HT1080 (cell line): ENCODE data around the gene SUCLG2. TPM values are rescaled to one million over a fixed set of nuclear protein-coding genes. Genes with fewer than 3 reads are reported as not detected.

Experiments
- DNase-seq: peaks from one replicate; pipeline ENCODE4 v3.0.0-alpha.2; 2015; ENCODE audit warnings: low read depth
- total RNA-seq: library from RNA; depleted of rRNA; stranded (reverse); fragments of >200 nt; shearing (Covaris generic); gene quantifications from 2 replicates; pipeline ENCODE4 v1.2.3, GENCODE V29; 2014

SUCLG2 gene
- total RNA-seq, 1 experiment from 2014 or later: 45.0 TPM

DNA sequence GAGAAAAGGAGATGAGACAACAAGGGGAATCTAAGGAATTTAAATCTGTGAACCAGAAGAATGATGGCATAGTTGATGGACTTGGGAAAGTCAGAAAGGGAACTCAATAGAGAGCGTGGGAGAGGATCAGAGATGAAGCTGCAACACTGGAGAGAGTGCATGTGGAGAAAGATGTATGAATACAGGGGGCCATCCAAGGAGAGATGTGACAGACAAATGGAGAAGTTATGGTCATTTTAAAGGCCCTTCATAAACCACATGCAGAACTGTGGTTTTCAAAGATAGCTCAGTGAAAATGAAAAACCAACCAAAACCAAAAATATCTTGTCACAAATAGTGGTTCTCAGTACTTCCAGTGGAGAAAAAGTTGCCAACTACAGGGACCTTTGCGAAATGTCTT lies 265.2 kb downstream of the SUCLG2 start:
- no peak for DNase-seq

DNA sequence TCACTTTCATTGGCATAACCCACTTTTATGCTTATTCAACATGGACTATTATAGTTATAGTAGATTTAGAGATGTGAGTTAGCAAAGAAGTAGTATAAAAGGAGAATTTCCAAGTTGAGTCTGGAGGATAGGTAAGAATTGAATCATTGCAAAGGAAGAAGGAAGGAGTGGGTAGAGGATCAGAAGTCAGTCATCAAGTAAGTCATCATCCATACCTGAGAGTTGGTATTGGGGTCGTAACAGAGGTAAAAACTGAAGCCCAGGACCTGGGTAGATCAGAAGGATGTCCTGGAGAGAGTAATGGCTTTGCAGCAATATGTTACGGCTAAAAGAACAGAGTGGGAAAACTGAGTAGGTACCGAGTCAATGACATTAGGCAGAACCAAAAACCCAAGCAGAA lies 265.7 kb downstream of the SUCLG2 start:
- DNase-seq: no peak

DNA sequence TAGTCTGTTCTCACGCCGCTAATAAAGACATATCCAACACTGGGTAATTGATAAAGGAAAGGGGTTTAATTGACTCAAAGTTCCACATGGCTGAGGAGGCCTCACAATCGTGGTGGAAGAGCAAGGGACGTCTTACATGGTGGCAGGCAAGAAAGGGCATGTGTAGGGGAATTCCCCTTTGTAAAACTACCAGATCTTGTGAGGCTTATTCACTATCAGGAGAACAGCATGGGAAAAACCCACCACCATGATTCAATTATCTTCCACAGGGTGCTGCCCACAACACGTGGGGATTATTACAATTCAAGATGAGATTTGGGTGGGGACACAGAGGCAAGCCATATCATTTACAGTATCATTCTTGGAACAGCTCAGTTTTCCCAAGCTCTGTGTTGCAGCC lies 268.0 kb downstream of the SUCLG2 start:
- DNase-seq: no peak

DNA sequence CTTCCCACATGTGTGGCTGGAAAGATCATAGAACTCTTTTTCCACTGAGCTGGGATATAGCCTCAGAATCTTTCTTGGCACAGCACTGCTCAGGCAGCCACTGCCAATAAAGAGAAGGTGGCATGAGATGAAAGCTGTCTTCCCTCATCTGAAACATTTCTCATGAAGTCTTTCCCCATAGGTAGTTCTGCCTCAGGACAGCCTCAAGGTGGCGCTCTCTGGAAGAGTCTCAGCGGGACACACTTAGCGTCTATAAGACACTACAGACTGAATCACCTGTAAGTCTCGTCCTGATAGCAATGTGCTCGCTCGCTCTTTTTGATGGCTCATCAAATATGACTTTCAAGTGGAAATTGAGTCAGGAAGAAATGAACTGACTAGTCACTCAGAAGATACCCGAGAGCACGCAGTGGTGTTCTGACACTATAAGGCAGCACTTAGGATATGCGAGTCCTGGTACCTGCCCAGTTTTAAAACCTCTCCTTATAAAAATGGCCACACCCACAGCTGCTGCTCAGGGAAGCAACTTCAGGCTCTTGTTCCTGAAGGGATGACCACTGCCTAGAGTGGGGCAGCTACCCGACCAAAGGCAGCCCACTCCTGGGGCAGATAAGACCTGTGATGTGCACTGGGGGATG lies 269.5 kb downstream of the SUCLG2 start:
- DNase-seq: peak; percentile 17

DNA sequence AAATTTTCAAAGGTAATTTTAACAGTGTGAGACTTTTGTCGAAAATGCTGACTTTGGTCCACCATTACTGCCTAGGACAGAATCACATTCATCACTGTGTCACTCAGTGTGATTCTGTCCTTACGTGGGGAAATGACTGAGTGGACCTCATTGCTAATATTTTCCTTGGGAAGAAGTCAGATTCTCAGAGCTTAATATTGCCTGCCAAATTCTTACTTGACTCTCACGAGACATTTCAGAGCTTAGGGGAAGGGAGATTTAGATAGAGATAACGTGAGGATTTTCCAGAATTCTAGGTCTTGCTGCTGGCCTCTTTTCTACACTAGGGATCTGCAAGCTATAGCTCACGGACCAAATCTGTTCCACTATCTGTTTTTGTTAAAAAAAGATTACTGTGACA lies 270.4 kb downstream of the SUCLG2 start:
- DNase-seq: no peak

DNA sequence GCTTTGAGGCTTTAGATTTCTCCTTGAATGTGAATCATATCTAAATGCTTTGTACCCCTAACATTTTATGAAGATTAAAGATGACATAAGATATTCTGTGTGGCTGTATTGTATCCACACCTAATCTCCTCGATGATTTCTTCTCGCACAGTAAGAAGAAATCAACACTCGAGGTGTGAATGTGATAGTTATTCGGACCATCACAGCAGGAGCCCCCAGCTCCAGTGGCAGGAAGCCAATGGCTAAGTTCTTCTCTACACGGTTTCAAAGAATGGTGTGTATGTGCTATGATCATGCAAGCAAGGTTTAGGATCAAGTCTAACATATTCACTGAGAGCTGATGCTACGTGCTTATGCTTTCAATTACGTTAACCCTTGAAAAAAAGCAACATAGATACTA lies 271.0 kb downstream of the SUCLG2 start:
- DNase-seq: no peak

DNA sequence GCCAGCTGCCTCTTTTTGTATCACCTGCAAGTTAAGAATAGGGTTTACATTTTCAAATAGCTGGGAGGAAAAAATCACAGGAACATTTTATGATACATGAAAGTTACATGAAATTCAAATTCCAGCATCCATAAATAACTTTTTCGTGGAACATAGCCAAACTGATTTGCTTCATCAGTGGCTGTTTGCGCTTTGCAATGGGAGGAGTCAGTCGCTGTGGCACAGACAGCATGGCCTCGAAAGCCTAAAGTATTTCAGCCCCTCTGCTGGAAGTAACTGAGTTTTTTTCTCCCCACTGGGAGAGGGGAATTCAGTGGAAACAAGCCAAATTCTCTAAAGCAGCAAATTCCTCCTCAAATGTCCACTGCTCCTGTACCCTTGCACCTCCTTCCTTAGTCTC lies 271.9 kb downstream of the SUCLG2 start:
- DNase-seq: no peak

DNA sequence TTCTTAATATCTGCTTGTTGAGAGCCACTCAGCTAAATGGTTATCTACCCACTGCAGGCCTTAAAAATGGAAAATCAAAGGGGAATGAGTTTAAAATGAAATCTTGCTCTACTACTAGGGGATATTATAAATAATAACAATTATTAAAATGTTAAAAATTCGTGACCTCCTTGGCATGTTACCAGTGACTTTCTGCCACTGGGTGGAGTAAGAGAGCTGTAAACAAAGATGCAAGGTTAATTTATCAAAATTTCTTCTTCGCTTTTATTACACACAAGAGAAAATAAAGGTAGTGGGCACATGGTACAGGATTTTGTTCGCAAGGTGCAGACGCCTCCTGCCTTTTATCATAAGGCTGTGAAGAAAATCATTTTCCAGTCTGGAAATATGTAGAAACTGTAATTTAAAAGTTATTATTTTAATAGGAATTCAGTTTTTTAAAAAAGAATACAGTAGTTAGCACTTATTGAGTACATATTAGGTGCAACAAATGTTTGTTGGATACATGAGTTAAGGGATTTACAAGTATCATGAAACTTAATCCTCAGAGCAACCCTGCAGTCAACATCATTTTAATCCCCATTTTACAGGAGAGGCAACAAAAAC lies 272.6 kb downstream of the SUCLG2 start:
- no peak for DNase-seq

DNA sequence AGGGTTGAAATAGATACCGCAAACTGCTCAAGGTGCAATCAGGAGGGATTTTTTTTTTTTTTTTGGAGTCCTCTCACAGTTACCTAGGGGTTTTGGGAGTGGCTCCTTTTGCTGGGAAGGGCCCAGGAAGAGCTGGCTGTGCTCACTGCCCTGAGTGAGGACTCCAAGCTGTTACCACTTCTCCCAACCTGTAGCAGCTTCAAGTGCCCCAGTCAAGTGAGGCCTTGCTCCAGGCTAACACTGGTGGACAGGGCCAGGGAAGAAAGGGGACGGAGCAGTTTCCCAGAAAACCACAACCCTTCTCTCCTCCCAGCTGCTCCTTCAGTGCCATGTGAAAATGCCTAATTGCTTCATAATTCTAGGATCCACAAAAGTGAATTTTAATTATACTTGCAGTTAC lies 274.3 kb downstream of the SUCLG2 start:
- no peak for DNase-seq

DNA sequence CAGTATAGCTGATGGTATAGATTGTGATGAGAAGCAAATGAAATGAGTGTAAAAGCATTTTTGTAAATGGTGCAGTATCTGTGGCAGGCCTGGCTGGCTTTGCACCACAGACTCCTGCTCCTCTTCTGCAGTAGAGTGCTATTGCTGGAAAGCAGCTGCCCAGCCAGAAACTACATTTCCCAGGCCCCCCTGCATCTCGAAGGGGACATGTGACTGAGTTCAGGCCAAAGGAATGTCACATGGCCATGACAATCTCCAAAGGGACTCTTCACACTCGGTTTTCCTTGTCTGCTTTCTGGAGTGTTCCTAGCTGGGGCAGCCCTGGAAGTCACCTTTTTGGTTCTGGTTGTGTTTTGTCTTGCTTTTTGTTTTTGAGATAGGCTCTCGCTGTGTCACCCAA lies 277.1 kb downstream of the SUCLG2 start:
- no peak for DNase-seq

DNA sequence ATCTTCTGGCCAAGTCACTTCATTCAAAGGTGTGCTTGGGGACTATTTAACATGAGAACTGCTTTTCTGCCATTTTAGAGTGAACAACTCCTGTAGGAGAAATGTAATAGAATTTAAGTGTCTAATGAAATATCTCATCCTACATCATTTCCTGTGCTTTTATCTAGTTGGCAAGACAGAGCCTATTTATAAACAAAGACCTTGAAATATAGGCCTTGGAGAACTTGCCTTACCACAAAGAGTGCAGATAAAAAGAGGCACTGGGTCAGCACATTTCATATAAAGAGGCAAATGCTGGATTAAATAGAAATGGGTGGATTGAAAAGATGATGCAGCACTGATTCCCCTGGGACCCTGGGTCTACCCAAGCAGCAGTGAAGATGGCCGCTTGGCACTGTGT lies 278.0 kb downstream of the SUCLG2 start:
- no peak for DNase-seq

DNA sequence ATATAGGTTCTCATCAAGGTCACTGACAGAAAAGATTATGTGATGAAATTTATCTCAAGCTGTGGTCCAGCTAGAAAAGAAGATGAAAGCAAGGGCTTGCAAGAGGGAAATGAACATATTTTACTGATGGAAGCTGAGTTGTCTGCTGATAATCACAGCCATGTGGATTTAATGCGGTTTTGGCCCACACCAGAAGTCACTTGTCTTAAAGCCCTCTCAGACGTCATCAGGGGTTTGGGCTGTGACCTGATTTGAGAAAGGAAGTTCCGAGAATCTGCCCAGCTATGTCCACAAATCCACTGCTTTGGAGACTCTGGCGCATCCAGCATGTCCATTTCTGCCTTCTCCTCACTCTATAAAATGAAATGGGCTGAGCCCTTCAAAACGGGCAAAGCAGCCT lies 278.4 kb downstream of the SUCLG2 start:
- DNase-seq: no peak

DNA sequence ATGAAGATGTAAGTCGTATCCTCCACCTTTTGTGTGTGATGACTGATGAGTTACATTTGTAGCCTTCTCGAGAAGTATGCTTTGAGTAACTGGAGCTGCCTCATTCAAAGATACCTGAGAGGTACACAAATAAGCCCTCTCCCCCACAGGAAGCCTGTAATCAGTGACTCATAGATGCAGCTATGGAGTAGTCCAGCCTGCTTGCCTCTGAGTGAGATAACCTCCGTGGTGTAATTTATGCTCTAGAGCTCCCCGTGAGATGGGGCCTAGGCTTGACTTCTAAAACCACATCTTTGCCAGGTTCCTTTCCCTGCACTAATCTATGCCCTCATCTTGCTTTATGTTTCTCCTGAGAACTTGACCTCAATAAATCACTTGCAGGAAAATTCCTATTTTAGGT lies 291.7 kb downstream of the SUCLG2 start:
- DNase-seq: peak; percentile 51

DNA sequence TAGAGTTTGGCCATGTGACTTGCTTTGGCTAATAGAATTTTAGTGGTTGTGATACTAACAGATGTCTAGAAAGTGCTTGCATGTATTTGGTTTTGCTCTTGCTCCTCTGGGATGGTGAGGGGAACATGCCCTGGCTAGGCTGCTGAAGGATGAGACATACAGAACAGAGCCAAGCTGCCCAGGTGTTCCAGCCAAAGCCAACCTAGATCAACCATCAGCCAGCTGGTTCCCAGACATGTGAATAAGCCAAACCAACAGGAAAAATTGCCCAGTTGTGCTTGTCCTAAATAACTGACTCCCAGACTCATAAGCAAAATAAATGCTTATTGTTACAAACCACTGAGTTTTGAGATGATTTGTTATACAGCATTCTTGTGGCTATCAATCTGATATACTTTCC lies 292.6 kb downstream of the SUCLG2 start:
- DNase-seq: no peak

DNA sequence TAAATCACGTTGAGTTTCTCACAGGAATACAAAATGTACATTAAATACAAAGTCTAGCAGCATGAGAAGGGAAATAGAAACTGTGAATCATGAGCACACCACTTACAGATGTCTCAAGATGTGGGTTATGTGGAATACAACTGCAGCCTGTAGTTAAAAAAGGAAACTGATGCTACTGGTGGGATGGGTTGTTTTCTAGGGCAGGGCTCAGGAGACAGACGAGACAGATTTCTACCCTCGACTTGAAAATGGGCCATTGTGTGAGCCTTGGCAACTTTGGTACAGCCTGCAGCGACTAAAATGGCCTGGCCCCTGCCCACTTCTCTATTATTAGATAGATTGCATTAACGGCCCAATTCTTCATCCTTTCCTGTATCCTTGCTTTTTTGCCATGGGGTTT lies 293.1 kb downstream of the SUCLG2 start:
- no peak for DNase-seq

DNA sequence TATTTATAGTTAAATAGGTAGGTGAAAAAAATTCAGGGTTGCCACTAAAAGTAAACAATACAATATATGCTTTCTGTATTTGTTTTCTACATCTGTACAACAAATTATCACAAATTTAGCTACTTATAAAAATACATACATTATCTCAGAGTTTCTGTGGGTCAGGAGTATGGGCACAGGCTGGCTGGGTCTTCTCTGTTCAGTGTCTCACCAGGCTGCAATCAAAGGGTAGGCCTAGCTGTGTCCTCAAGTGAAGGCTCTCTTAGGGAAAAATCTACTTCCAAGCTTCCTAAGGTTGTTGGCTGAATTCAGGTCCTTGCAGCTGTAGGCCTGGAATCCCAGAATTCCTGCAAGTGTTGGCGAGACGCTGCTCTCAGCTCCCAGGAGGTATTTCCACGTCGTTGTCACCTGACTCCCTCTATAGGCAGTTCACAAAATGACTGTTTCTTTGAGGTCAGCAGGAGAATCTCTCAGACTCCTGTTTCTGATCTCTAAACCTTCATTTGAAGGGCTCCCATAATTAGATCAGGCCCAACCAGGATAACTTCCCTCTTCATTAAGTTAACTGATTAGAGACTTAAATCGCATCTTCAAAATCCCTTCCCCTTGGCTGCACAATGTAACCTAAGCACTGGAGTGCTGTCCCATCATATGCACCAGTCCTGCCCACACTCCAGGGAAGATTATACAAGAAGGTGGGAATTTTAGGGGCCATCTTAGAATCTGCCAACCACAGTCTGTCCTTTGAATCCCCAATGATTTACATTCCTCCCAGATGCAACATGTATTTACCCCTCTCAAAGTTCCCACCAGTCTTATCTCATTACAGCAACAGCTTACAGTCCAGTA lies 296.6 kb downstream of the SUCLG2 start:
- peak; percentile 62 for DNase-seq

DNA sequence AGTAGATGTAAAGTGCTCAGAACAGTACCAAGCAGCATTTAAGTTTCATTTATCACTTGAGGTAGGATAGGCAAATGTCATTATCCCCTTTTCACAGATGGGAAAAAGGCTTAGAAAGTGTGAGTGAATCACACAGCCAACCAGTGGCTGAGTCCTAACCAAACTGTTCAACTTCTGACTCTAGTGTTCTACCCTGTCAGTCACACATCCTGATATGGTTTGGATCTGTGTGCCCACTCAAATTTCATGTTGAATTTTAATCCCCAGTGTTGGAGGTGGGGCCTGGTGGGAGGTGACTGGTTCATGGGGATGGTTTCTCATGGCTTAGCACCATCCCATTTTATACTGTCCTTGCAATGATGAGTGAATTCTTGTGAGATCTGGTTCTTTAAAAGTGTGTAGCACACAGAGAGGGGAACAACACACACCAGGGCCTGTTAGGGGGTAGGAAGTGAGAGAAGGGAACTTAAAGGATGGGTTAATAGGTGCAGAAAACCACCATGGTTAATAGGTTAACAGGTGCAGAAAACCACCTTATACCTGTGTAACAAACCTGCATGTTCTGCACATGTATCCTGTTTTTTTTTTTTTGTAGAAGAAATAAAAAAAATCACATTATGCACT lies 304.7 kb downstream of the SUCLG2 start:
- peak; percentile 85 for DNase-seq

DNA sequence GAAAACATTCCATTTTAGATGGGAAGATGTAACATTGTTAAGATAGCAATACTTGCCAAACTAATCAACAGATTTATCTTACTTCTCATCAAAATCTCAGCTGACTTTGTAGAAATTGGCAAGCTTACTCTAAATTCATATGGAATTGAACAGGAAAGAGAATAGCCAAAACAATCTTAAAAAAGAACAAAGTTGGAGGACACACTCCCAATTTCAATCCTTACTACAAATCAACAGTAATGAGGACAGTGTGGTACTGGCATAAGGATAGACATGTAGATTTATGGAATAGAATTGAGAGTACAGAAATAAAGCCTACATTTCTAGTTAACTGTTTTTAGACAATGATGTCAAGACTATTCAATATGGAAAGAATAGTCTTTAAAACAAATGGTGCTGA lies 308.3 kb downstream of the SUCLG2 start:
- no peak for DNase-seq

DNA sequence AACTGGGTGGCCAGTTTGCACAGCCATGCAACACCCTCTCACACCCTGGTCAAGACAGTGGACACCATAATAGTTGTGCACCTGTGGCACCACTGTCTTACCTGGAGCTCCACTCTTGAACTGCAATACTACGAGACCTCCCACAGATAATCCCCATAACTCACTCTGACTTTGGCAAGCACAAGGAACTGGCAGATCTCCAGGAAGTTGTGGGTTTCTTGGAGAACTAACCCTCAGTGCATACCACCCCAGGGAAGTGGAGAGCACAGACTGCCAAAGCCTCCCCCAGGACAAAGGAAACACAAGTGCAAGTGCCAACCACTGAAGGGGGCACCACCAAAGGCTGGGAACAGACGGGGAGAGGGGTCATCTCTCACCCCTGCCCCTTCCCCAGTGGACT lies 318.6 kb downstream of the SUCLG2 start:
- peak; percentile 43 for DNase-seq

DNA sequence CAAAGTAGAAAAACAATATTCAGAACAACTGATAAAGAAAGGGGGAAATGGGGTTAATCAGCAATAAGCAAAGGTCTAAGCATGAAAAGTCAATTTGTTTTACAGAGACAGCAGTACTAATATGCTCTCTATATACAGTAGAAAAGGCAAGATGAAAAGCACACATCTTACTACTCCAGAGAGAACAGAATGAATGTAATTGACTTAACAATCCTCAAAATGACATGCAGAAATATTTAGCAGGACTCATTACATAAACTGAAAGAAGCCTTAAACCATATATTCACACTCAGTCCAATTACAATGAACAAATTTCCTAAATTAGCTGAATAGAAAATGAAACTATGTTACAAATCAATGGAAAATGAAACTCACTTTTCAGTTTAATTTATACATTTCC lies 319.8 kb downstream of the SUCLG2 start:
- DNase-seq: no peak

DNA sequence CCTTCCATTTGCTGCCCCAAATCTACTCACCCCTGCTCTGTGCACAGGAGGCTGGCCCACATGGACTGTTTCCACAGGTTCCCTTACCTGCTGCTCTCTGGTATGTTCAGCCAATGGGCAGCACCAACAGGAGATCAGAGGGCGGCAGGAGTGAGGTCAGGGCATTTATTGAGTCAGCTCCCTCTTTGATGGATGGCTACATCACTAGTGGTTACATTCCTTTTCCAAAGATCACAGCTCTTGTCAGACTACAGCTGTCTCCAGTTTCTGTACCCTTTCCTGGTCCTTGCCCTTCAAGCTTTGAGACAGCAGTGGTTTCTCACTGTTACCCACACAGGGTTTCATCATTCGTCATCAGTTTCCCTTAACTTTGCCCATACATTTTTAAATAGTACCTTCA lies 325.1 kb downstream of the SUCLG2 start:
- DNase-seq: peak; percentile 17

DNA sequence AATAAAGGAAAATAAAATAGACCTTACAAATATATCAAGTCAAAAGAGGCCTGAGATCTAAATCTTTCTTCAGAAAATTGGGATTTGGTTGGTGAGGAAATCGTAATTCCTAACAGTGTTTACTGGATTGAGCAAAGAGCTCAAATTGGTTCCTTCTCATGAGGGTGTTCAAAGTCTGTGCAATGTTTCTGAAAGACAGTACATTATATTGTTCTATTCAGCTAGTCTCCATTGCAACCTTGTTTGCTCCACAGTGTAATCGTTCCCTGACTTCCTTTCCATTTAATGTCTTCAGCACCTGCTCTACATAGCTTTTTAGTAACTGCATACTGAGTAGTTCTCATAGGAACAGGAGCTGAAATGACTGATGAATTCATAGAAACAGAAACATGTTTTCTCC lies 326.8 kb downstream of the SUCLG2 start:
- no peak for DNase-seq
